GM13976 (cell line): Measurements from ENCODE around the gene PTPRE.

Experiments
- DNase-seq: peaks from one replicate; pipeline ENCODE4 v3.0.0; 2012; ENCODE audit warnings: low spot score
- in situ Hi-C: fragments of 300-500 bp; cut with MboI; formaldehyde crosslinking; loops from one replicate; pipeline ENCODE4 v1.12.0; 2022; ENCODE audit warnings: low sequenced_read_pairs, mixed read lengths, inconsistent platforms; ENCODE audit not compliant: unreplicated experiment
- TF ChIP-seq, protein P1 (sequence below): IDR thresholded peaks from 2 replicates; pipeline ENCODE4 v1.5.1; 2012; ENCODE audit warnings: borderline replicate concordance, mild to moderate bottlenecking; ENCODE audit not compliant: insufficient read depth; ENCODE audit errors: extremely low read depth, missing control alignments, control extremely low read depth

The PTPRE gene

DNA sequence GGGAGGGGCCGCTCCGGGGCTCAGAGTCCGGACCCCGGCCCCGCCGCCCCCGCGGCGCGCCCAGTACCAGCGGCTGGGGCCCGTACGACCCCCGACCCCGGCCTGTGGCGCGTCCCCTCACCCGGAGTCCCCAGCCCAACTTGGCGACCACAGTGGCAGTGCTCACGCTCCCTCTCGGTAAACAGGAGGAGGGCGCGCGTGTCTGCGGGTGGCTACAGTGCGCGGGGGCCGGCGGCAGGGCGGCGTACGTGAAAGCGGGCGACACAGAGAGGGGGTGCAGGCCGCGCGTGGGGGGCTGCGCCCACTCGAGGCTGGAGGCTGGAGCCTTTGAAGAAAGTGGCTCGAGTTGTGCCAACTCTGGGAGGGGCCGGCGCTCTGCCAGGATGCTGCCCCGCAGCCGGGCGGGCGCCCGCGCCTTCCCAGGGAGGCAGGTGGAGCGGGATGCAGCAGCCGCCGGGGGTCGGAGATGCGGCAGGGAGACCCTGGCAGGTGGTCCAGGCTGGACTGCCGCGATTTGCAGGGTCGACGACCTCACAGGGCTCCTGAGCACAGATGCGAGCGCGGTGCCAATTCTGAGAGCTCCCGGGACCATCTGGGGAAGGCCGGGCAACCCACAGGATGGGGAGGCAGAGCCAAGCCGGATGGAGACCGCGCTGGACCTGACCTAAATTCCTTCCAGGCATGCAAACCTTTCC is 655 bp downstream of the PTPRE start:
- in situ Hi-C loops: no loop called here
- TF ChIP-seq, protein P1, sequence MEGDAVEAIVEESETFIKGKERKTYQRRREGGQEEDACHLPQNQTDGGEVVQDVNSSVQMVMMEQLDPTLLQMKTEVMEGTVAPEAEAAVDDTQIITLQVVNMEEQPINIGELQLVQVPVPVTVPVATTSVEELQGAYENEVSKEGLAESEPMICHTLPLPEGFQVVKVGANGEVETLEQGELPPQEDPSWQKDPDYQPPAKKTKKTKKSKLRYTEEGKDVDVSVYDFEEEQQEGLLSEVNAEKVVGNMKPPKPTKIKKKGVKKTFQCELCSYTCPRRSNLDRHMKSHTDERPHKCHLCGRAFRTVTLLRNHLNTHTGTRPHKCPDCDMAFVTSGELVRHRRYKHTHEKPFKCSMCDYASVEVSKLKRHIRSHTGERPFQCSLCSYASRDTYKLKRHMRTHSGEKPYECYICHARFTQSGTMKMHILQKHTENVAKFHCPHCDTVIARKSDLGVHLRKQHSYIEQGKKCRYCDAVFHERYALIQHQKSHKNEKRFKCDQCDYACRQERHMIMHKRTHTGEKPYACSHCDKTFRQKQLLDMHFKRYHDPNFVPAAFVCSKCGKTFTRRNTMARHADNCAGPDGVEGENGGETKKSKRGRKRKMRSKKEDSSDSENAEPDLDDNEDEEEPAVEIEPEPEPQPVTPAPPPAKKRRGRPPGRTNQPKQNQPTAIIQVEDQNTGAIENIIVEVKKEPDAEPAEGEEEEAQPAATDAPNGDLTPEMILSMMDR: no peak
- no peak for DNase-seq

DNA sequence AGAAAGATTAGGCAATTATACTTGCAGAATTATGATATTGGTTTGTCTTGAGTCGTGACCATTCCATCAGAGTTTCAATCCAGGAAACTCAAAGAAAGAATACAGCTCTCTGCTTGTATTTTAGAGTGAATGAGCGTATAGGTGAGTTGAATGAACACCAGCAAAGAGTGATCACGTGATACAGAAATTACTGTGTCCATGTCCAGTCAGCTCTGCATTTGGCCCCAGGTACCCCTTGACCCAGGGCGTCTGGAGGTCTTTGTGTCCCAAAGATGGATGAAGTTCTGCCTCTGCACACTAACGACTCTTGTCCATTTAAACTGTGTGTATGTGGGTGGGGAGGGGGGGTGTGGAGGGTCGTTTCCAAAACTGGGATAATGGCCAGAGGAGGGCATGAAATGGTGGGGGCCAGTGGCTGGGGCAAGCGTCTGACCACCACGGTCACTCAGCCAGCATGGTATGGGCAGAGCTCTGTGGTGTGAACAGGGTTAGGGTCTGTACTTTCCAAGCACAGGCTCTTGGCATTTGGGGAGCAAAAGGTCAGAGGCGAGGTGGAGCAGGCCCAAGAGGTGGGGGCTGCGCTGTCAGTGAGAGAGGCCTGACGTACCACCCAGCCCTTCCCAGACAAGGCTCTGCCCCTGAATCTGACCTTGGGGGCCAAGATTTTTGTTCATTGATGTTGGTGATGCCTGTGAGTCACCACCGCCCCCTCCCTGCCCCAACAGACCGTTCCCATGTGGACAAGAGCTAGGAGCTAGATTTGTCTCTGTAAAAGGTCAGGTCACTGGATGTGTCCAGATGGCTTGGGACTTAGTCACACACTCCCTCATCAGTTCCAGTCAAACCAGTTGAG is 1.4 kb downstream of the PTPRE start:
- TF ChIP-seq, protein P1: no peak
- no peak for DNase-seq
- in situ Hi-C loops: no loop called here

DNA sequence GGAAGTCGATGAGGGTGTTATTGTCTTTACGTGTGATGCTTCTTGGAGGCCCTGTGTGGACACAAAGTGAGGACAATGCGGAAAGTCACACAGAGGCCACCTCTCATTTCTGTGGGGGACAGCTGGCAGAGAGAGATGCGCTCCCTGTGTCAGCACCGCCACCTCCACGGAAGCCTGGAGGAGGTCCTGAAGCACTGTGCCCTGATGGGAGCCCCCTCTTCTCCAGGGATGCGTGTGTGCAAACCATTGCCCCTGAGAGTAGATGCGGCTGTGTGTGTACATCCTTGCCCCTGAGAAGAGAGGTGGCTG is 2.0 kb downstream of the PTPRE start:
- no peak for DNase-seq
- in situ Hi-C loops: no loop called here
- TF ChIP-seq, protein P1: no peak

DNA sequence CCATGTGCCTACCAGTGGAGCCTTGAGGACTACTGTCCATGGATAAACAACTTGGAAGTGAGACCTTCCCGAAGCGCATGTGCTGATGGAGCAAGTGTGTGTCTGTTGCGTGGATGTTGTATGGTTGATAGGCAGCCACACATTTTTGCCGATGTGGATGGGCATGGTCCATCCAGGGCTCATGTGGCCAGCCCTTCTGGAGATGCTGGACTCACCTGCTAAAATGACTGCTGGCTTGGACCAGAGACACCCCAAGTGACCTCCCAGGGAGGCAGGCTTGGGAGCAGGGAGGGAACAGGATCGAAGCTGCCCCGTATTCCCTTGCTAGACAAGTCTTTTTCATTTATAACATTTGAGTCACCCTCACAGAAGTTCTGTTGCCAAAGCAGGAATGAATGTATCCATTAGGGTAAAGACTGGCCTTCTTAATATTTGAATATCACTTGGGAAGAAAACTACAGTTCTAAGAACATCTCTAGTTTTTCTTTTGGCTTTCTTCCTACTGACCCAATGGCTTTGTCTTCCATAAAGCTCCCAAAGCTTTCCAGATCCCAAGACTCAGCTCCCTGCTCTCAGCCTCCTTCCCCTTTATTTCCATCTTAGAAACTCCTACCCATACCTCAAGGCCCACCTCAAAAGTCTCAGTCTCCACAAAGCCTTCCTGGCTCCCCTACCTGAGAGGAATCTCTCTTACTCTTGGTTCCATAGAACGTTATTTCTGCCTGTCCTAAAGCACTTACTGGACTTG is 3.0 kb downstream of the PTPRE start:
- TF ChIP-seq, protein P1: no peak
- in situ Hi-C loops: no loop called here
- DNase-seq: no peak

DNA sequence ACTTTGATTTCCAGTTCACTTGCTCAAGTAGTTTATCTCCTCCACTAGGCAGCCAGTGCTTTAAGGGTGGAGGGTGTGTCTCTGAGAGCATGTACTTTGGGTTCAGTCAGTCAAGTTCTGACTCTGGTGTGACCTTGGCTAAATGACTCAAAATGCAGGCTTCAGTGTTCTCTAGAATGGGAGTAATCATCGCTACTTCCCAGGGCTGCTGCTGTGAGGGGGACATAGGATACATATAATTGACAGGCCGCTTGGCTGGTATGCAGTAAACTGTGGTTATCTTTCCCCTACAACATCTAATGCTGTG is 3.5 kb downstream of the PTPRE start:
- in situ Hi-C loops: no loop called here
- TF ChIP-seq, protein P1: no peak
- DNase-seq: no peak

DNA sequence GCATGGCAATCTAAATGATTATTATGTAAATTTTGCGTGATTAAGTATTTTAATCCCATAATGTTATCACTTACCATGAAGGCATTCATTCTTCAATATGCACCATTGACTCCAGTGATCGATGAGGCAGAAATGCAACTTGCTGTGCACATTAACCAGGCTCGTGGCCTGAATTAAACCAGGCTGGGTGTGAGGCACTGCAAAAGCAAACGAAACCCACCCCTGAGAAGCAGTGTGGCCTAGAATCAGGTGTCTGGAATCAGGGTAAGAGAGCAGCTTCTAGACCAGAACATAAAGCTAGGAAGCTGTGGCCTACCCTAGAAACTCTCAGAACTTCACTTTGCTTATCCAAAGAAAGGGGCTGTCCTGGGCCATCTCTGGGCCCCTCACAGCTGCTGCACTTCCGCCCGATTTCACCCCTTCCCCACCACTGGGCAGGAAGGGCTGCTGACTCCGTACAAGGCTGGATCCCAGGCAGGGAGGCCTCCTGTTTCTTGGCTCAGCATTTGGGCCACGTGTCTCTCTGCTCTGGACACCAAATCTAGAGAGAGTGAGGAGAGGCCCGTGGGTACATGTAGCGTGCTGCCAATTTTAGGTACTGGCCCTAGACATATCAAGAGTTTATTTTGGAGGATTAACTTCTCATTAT is 4.4 kb downstream of the PTPRE start:
- TF ChIP-seq, protein P1: no peak
- in situ Hi-C loops: no loop called here

More for the DNA sequence above, 4.4 kb downstream of the PTPRE start:
- no peak for DNase-seq
